HG03457 (cell line): ENCODE measurements around the gene ILF3.

Experiments
- ATAC-seq: cut with Tn5 transposase; IDR thresholded peaks from one replicate; pipeline ENCODE4 v1.9.1; 2021; ENCODE audit warnings: moderate number of reproducible peaks; ENCODE audit not compliant: unreplicated experiment

ILF3 gene

GRCh38 chr19:10727685-10728201 is 73.6 kb downstream of the ILF3 start:
- no peak for ATAC-seq

GRCh38 chr19:10729411-10729810 is 75.3 kb downstream of the ILF3 start:
- no peak for ATAC-seq

- ATAC-seq: no peak
Measured at GRCh38 chr19:10730932-10731331, 76.8 kb downstream of the ILF3 start.

- no peak for ATAC-seq
Measured at GRCh38 chr19:10735741-10736140, 81.6 kb downstream of the ILF3 start.

GRCh38 chr19:10736189-10736588 is 82.0 kb downstream of the ILF3 start:
- no peak for ATAC-seq

- no peak for ATAC-seq
Measured at GRCh38 chr19:10736916-10737551, 82.9 kb downstream of the ILF3 start.

GRCh38 chr19:10737722-10738121 is 83.6 kb downstream of the ILF3 start:
- no peak for ATAC-seq

- ATAC-seq: no peak
Measured at GRCh38 chr19:10740798-10741197, 86.7 kb downstream of the ILF3 start.
